Measurements from ENCODE around the gene DTWD2. TPM values are rescaled to one million over a fixed set of nuclear protein-coding genes. Genes with fewer than 3 reads are reported as not detected.
"Not testable (repeated sequence)": the region's sequence is repeated elsewhere in the genome, so short reads cannot be mapped to it uniquely, and the experiment has no call there.

The DTWD2 gene
- total and polyA plus RNA-seq, 7 donors = 2.4 to 10.4 (median 5.3) TPM

DNA sequence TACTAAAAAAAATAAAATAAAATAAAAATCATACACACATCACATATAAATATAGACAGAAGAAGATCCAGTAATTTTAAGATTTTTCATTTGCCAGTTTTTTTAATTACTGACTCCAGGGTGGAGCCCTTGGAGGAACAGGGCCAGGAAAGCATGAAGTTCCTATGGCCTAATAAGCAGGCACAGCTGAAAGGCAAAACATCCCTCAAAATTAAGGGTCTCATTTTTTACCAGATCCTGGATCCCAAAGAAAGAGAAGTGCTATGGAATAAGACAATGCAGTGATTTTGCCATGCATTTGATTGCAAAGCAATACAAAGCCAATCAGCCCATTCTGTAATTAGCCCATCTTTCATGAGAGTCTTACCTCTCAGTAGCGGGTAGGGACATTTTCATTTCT is 11.3 kb upstream of the DTWD2 start:
- no peak overlapping the region for H3K4me3 ChIP-seq
- no peaks in the 10 kb centered on the region for H3K9me3 ChIP-seq
- WGBS, 2 donors = 98 to 100% methylated on average over 1 of the region's 1 CpG
- TF ChIP-seq EP300 (IDR thresholded peaks at IDR 0.05) (no peak), POLR2AphosphoS5 (IDR thresholded peaks at IDR 0.05) (no peak), POLR2A (IDR thresholded peaks at IDR 0.05) (no peak)
- TF ChIP-seq, protein P1, sequence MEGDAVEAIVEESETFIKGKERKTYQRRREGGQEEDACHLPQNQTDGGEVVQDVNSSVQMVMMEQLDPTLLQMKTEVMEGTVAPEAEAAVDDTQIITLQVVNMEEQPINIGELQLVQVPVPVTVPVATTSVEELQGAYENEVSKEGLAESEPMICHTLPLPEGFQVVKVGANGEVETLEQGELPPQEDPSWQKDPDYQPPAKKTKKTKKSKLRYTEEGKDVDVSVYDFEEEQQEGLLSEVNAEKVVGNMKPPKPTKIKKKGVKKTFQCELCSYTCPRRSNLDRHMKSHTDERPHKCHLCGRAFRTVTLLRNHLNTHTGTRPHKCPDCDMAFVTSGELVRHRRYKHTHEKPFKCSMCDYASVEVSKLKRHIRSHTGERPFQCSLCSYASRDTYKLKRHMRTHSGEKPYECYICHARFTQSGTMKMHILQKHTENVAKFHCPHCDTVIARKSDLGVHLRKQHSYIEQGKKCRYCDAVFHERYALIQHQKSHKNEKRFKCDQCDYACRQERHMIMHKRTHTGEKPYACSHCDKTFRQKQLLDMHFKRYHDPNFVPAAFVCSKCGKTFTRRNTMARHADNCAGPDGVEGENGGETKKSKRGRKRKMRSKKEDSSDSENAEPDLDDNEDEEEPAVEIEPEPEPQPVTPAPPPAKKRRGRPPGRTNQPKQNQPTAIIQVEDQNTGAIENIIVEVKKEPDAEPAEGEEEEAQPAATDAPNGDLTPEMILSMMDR (IDR thresholded peaks at IDR 0.05) = no peak
- intact Hi-C loops (cut with DNase I) = no loop called here
- H3K27me3 ChIP-seq = no peaks in the 10 kb centered on the region
- DNase-seq = no peak
- no peaks in the 10 kb centered on the region for H3K4me1 ChIP-seq
- H3K27ac ChIP-seq = no peak overlapping the region
- no peaks in the 10 kb centered on the region for H3K36me3 ChIP-seq

DNA sequence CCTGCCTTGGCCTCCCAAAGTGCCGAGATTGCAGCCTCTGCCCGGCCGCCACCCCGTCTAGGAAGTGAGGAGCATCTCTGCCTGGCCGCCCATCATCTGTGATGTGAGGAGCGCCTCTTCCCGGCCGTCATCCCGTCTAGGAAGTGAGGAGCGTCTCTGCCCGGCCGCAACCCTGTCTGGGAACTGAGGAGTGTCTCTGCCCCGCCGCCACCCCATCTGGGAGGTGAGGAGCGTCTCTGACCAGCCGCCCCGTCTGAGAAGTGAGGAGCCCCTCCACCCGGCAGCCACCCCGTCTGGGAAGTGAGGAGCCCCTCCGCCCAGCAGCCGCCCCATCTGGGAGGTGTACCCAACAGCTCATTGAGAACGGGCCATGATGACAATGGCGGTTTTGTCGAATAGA is 10.5 kb upstream of the DTWD2 start:
- 93 to 95% methylated on average over 24 of the region's 24 CpGs for WGBS, 2 donors
- DNase-seq; intact Hi-C loops (cut with DNase I); H3K27me3 ChIP-seq; H3K4me3 ChIP-seq; H3K9me3 ChIP-seq; H3K4me1 ChIP-seq; H3K36me3 ChIP-seq; H3K27ac ChIP-seq: not testable (repeated sequence)

DNA sequence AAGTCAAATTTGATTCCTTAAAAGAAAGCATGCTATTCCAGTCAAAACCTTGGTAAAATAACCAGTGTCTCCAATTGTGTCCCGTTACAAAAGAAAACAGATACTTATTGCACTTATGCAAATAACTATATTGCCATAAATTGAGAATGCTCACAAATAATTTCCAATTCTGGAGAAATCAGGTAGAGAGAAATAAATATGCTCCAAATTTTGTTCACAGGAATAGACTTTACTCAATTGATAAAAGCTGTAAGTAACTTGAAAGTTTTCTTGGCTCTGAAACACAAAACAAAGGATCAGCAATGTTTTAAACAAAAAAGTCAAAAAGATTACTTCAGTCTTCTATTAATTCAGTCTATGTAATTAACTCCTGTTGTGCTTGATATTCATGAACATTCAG is 7.8 kb upstream of the DTWD2 start:
- TF ChIP-seq POLR2AphosphoS5 (IDR thresholded peaks at IDR 0.05) (no peak), EP300 (IDR thresholded peaks at IDR 0.05) (no peak), POLR2A (IDR thresholded peaks at IDR 0.05) (no peak)
- TF ChIP-seq, protein P1 (IDR thresholded peaks at IDR 0.05) = no peak
- Histone ChIP-seq H3K36me3 (no peaks in the 10 kb centered on the region), H3K9me3 (no peaks in the 10 kb centered on the region), H3K27ac (no peak overlapping the region), H3K4me3 (no peak overlapping the region), H3K27me3 (no peaks in the 10 kb centered on the region), H3K4me1 (no peaks in the 10 kb centered on the region)
- WGBS, 2 donors = 92 to 94% methylated on average over 1 of the region's 1 CpG
- no peak for DNase-seq
- intact Hi-C loops (cut with DNase I) = no loop called here

DNA sequence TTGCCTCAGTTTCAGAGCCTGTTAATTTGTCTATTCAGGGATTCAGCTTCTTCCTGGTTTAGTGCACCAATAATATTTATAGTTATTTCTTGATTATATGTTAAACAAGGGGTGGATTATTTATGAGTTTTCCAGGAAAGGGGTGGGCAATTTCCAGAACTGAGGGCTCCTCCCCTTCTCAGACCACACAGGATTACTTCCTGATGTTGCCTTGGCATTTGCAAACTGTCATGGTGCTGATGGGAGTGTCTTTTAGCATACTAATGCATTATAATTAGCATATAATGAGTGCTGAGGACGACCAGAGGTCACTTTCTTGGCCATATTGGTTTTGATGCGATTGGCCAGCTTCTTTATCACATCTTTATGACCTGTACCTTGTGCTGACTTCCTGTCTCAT is 6.2 kb upstream of the DTWD2 start:
- no peaks in the 10 kb centered on the region for H3K9me3 ChIP-seq
- no peaks in the 10 kb centered on the region for H3K36me3 ChIP-seq
- H3K27me3 ChIP-seq = no peaks in the 10 kb centered on the region
- H3K27ac ChIP-seq = no peak overlapping the region
- no peak overlapping the region for H3K4me3 ChIP-seq
- DNase-seq = no peak
- no peak for TF ChIP-seq POLR2AphosphoS5 (IDR thresholded peaks at IDR 0.05)
- TF ChIP-seq, protein P1 (IDR thresholded peaks at IDR 0.05) = no peak
- WGBS, 2 donors = 57 to 80% methylated on average over 2 of the region's 2 CpGs
- H3K4me1 ChIP-seq = no peaks in the 10 kb centered on the region
- intact Hi-C loops (cut with DNase I) = no loop called here

DNA sequence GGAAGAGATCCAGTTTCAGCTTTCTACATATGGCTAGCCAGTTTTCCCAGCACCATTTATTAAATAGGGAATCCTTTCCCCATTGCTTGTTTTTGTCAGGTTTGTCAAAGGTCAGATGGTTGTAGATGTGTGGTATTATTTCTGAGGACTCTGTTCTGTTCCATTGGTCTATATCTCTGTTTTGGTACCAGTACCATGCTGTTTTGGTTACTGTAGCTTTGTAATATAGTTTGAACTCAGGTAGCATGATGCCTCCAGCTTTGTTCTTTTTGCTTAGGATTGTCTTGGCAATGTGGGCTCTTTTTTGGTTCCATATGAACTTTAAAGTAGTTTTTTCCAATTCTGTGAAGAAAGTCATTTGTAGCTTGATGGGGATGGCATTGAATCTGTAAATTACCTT is 4.8 kb upstream of the DTWD2 start:
- H3K36me3 ChIP-seq; H3K27ac ChIP-seq; H3K27me3 ChIP-seq; H3K4me1 ChIP-seq; intact Hi-C loops (cut with DNase I); DNase-seq; H3K4me3 ChIP-seq; H3K9me3 ChIP-seq: not testable (repeated sequence)

DNA sequence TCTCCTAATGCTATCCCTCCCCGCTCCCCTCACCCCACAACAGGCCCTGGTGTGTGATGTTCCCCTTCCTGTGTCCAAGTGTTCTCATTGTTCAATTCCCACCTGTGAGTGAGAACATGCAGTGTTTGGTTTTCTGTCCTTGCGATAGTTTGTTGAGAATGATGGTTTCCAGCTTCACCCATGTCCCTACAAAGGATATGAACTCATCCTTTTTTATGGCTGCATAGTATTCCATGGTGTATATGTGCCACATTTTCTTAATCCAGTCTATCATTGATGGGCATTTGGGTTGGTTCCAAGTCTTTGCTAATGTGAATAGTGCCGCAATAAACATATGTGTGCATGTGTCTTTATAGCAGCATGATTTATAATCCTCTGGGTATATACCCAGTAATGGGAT is 3.7 kb upstream of the DTWD2 start:
- H3K27me3 ChIP-seq; H3K36me3 ChIP-seq; DNase-seq; H3K4me3 ChIP-seq; H3K27ac ChIP-seq; intact Hi-C loops (cut with DNase I); H3K9me3 ChIP-seq: not testable (repeated sequence)
- H3K4me1 ChIP-seq = peaks cover 0 to 15% (median 11%) of the 10 kb centered on the region in 4 donors
- 93 to 98% methylated on average over 3 of the region's 3 CpGs for WGBS, 2 donors
